RWPE1 (cell line): ENCODE results near the gene CD300A.

Experiments
- CTCF ChIA-PET: fragments of 350-600 bp; sonication (Branson Sonifier 250); formaldehyde crosslinking; extraction: SDS; loops from one replicate; lab custom pipeline; 2021; lab: Yijun Ruan, JAX
- POLR2A ChIA-PET: fragments of 400-600 bp; formaldehyde crosslinking; extraction: SDS; loops from one replicate; lab custom pipeline; 2020; ENCODE audit warnings: antibody characterized with exemption; ENCODE audit not compliant: low non-redundant PET; lab: Yijun Ruan, JAX
- DNase-seq: peaks from one replicate; pipeline ENCODE4 v3.0.0; 2012; ENCODE audit warnings: low spot score
- H3K27ac ChIP-seq: fragments of 450-650 bp; 2 replicates; pipeline ENCODE4 v1.5.1; 2017
- CTCF ChIP-seq: fragments of 450-650 bp; conservative IDR thresholded peaks from 2 replicates; pipeline ENCODE4 v1.5.1; 2017; ENCODE audit warnings: low read depth, mild to moderate bottlenecking

CD300A gene

GRCh38 chr17:74449773-74450172, 16.7 kb upstream of the CD300A start:
- H3K27ac ChIP-seq, result peak overlapping the region; percentile 35; the same call in 1 of the 2 replicates
- POLR2A ChIA-PET, result no interaction called here
- CTCF ChIA-PET, result interaction anchor here (0.7 kb wide), 1 partner anchor 70 kb away, joined by 3 read pairs; no protein-coding TSS in a partner anchor
- no peak for DNase-seq
- no peak for TF ChIP-seq CTCF

- no peak for TF ChIP-seq CTCF
- no peak for DNase-seq
- ChIA-PET CTCF (interaction anchor here (1.4 kb wide), 1 partner anchor 70 kb away, joined by 3 read pairs; no protein-coding TSS in a partner anchor), POLR2A (no interaction called here)
- H3K27ac ChIP-seq, result peak overlapping the region; percentile 76; the same call in 1 of the 2 replicates
These were observed 16.2 kb upstream of the CD300A start for GRCh38 chr17:74450231-74450630.

- no peak for TF ChIP-seq CTCF
- POLR2A ChIA-PET, result no interaction called here
- CTCF ChIA-PET, result interaction anchor here (0.6 to 1.4 kb wide), 3 partner anchors 71 to 94 kb away, joined by 3 read pairs; no protein-coding TSS in a partner anchor
- peak overlapping the region; percentile 76; the same call in 1 of the 2 replicates for H3K27ac ChIP-seq
- no peak for DNase-seq
These were observed 15.5 kb upstream of the CD300A start for GRCh38 chr17:74450925-74451403.

GRCh38 chr17:74451557-74451956, 14.9 kb upstream of the CD300A start:
- peak overlapping the region; percentile 76 for H3K27ac ChIP-seq
- no peak for TF ChIP-seq CTCF
- ChIA-PET POLR2A (no interaction called here), CTCF (interaction anchor here (1.0 to 1.4 kb wide), 2 partner anchors 71 to 95 kb away, joined by 3 read pairs; no protein-coding TSS in a partner anchor)
- no peak for DNase-seq

- no peak for DNase-seq
- peak overlapping the region; percentile 76 for H3K27ac ChIP-seq
- ChIA-PET CTCF (interaction anchor here (2.3 to 4.0 kb wide), 2 partner anchors 15 to 73 kb away, joined by 11 to 35 read pairs; no protein-coding TSS in a partner anchor), POLR2A (no interaction called here)
- no peak for TF ChIP-seq CTCF
These were observed 14.2 kb upstream of the CD300A start for GRCh38 chr17:74452033-74452840.

GRCh38 chr17:74452841-74453661, 13.4 kb upstream of the CD300A start:
- ChIA-PET CTCF (interaction anchor here (0.5 to 4.0 kb wide), 4 partner anchors 16 to 85 kb away, joined by 5 to 35 read pairs (median 12); partner anchors contain the start of gene GPR142), POLR2A (no interaction called here)
- H3K27ac ChIP-seq, result peak overlapping the region; percentile 76
- TF ChIP-seq CTCF, result no peak
- DNase-seq, result no peak
